ENCODE measurements around the gene PLEKHG7. TPM values are rescaled to one million over a fixed set of nuclear protein-coding genes. Genes with fewer than 3 reads are reported as not detected.

Gene PLEKHG7
- total RNA-seq, 4 donors from 2014 or later, result 1.0 to 19.0 (median 2.3) TPM

- no peaks in the 10 kb centered on the region for H3K4me1 ChIP-seq
- H3K27me3 ChIP-seq, result no peaks in the 10 kb centered on the region
- H3K27ac ChIP-seq, result no peak overlapping the region
- DNase-seq, result no peak
- TF ChIP-seq, protein P1, sequence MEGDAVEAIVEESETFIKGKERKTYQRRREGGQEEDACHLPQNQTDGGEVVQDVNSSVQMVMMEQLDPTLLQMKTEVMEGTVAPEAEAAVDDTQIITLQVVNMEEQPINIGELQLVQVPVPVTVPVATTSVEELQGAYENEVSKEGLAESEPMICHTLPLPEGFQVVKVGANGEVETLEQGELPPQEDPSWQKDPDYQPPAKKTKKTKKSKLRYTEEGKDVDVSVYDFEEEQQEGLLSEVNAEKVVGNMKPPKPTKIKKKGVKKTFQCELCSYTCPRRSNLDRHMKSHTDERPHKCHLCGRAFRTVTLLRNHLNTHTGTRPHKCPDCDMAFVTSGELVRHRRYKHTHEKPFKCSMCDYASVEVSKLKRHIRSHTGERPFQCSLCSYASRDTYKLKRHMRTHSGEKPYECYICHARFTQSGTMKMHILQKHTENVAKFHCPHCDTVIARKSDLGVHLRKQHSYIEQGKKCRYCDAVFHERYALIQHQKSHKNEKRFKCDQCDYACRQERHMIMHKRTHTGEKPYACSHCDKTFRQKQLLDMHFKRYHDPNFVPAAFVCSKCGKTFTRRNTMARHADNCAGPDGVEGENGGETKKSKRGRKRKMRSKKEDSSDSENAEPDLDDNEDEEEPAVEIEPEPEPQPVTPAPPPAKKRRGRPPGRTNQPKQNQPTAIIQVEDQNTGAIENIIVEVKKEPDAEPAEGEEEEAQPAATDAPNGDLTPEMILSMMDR (IDR thresholded peaks at IDR 0.05), result no peak
- no peak for TF ChIP-seq POLR2A (IDR thresholded peaks at IDR 0.05)
- H3K36me3 ChIP-seq, result peaks cover 0 to 56% (median 0%) of the 10 kb centered on the region in 3 donors
- no peaks in the 10 kb centered on the region for H3K9me3 ChIP-seq
- no peak overlapping the region for H3K4me3 ChIP-seq
Measured at GRCh38 chr12:92803903-92804302, 101.1 kb downstream of the PLEKHG7 start.

DNA sequence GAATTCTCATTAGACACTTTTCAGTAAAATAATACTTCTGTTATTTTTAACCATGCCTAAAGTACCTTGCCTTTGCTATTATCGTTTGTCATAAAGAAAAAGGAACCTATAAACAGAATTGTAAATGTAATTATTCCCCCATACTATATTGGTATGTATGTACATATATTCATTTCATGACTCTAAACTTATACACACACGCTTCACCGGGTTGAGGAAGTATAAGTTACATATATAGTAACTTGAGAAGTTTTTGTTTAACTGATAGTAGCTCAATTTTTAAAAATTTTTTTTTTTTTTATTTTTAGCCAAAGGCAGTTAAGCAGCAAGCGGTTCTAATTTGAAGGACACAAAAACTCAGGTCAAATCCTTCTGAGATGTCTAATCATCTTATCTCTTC is 107.6 kb downstream of the PLEKHG7 start:
- no peak for DNase-seq
- Histone ChIP-seq H3K4me3 (no peak overlapping the region), H3K27ac (no peak overlapping the region), H3K27me3 (no peaks in the 10 kb centered on the region), H3K9me3 (no peaks in the 10 kb centered on the region), H3K4me1 (no peaks in the 10 kb centered on the region), H3K36me3 (peaks cover 0 to 28% (median 0%) of the 10 kb centered on the region in 3 donors)
- TF ChIP-seq POLR2A (IDR thresholded peaks at IDR 0.05), result no peak
- TF ChIP-seq, protein P1 (IDR thresholded peaks at IDR 0.05), result no peak

DNA sequence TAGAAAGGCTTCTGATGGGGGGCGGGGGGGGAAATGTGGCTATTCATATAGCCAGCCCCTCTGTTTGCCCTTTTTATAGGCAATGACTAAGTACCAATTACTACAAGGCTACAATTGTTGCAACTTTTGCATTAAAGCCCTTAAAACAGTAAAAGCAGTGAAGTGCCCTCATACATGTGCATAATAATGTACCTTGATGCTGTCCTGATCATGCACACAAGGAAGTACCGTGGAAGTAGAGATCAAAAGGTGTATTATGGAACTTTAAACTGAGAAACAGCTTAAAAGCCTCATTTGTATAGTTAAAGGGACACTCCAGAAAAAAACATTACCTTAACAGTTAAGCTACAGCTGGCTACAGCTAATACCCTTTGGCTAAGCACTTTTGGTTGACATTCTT is 111.8 kb downstream of the PLEKHG7 start:
- TF ChIP-seq POLR2A (IDR thresholded peaks at IDR 0.05), result no peak
- TF ChIP-seq, protein P1 (IDR thresholded peaks at IDR 0.05), result no peak
- Histone ChIP-seq H3K9me3 (no peaks in the 10 kb centered on the region), H3K4me3 (no peak overlapping the region), H3K36me3 (peaks cover 0 to 19% (median 0%) of the 10 kb centered on the region in 3 donors), H3K4me1 (no peaks in the 10 kb centered on the region), H3K27ac (no peak overlapping the region), H3K27me3 (no peaks in the 10 kb centered on the region)
- DNase-seq, result no peak

- no peak for TF ChIP-seq POLR2A (IDR thresholded peaks at IDR 0.05)
- TF ChIP-seq, protein P1 (IDR thresholded peaks at IDR 0.05), result no peak
- no peak overlapping the region for H3K27ac ChIP-seq
- peaks cover 0 to 25% (median 0%) of the 10 kb centered on the region in 3 donors for H3K36me3 ChIP-seq
- no peaks in the 10 kb centered on the region for H3K9me3 ChIP-seq
- H3K4me1 ChIP-seq, result no peaks in the 10 kb centered on the region
- DNase-seq, result no peak
- no peaks in the 10 kb centered on the region for H3K27me3 ChIP-seq
- no peak overlapping the region for H3K4me3 ChIP-seq
Measured at GRCh38 chr12:92821142-92821541, 118.4 kb downstream of the PLEKHG7 start.

Other genes with a start within 250 kb of the PLEKHG7 start
- 10 to 100 TPM; 13.2 to 78.4 (median 25.3) TPM for gene EEA1, start 226.3 kb downstream of the PLEKHG7 start, total RNA-seq

Measured in Peyer's patch (tissue), 4 donors.